ENCODE data around the gene PACS2.
"Not testable (repeated sequence)": the region's sequence is repeated elsewhere in the genome, so short reads cannot be mapped to it uniquely, and the experiment has no call there.

Gene PACS2

DNA sequence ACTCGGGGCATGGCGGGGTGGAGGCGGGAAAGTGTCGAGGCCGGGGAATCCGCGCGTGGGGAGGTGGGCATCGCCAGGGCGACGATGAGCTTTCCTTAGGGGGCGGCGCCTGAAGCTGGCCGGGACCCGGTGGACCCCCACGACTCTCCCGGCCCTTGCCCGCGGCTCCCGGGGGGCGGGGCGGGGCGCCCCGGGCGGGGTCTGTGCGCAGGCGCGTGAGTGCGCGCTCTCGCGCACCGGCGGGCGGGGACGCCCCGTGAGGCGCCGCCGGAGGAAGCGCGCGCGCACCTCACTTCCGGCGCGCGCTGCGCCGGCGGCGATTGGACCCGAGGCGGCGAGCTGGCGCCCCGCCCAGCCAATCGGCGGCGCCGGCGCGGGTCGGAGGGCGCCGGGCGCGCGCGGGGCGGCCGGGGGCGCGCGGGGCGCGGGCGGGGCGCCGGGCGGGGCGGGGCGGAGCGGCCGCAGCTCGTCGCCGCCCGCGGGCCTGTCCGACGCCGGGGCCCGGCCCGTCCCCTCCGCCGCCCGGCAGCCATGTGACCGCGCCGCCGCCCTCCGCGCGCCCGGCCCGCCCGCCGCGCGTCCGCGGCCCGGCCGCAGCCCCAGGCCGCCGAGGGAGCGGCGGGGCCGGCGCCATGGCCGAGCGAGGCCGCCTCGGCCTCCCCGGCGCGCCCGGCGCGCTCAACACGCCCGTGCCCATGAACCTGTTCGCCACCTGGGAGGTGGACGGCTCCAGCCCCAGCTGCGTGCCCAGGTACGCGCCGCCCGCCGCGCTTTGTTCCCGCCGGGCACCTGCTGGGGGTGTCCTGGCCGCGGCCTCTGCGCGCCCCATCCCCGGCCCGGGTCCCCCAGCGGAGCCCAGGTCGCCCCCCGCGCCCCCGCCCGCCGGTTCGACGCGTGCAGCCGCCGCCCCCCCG is at the start of gene PACS2:
Gene PACS2 (plus strand): TSS at position 462 of the 914 bp plus-strand sequence. CDS start 171 bp downstream, at position 633.
- peak; percentile 91 for DNase-seq

- DNase-seq, result no peak
These were observed 46.6 kb upstream of the PACS2 start for GRCh38 chr14:105267820-105268548.

- DNase-seq, result no peak
These were observed 45.7 kb upstream of the PACS2 start for GRCh38 chr14:105268736-105269354.

GRCh38 chr14:105269405-105269804 is 45.1 kb upstream of the PACS2 start:
- DNase-seq, result no peak

- DNase-seq, result no peak
These were observed 43.2 kb upstream of the PACS2 start for GRCh38 chr14:105271224-105271890.

DNA sequence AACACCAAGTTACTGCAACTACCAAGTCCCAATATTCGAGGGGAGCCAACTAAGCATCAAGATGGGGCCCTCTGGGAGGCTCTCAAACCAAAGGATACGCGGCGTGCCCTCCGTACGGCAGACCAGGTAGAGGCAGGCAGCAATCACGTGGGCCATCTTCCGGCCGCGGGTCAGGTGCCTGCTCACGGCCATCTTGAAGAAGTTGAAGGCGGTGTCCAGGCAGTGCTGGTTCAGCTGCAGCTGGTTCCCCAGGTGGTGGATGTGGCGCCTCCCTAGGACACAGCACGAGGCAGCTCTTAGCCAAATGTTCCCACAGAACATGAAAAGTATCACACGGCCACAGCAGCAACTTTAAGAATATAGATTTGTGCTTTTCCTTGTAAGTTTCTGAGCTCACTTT is 41.9 kb upstream of the PACS2 start:
- no peak for DNase-seq

- DNase-seq, result no peak
These were observed 41.5 kb upstream of the PACS2 start for GRCh38 chr14:105273062-105273461.

GRCh38 chr14:105274637-105275036 is 39.9 kb upstream of the PACS2 start:
- no peak for DNase-seq

DNA sequence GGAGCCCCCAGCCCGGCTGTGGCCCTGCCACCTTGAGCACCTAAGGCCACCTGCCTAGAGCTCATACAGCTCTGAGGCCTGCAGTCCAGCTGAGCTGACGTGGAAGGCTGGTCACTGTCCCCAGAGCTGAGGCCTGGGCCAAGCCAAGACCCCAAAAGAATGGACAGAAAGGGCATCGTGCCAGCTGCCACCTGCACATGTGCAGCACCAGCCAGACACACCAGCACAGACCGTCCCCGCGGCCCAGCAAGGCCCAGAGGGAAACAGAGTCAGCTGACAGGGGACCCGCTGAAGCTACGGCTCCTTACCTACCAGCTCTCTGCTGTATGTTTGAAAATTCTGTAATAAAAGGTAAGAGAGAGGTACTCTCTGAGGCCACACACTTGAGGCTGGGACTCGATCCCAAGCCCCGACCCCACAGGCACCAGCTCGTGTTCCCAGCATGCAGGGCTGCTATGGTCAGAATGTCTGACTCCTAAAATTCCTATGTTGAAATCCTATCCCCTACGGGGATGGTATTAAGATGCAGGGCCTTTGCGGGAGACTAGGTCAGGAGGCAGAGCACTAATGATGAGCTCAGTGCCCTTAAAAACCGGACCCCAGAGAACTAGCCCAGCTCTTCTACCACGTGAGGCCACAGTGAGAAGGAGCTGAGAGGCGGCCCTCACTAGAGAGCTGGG is 39.1 kb upstream of the PACS2 start:
- DNase-seq, result no peak

- not testable (repeated sequence) for DNase-seq
These were observed 37.1 kb upstream of the PACS2 start for GRCh38 chr14:105277448-105277847.

DNA sequence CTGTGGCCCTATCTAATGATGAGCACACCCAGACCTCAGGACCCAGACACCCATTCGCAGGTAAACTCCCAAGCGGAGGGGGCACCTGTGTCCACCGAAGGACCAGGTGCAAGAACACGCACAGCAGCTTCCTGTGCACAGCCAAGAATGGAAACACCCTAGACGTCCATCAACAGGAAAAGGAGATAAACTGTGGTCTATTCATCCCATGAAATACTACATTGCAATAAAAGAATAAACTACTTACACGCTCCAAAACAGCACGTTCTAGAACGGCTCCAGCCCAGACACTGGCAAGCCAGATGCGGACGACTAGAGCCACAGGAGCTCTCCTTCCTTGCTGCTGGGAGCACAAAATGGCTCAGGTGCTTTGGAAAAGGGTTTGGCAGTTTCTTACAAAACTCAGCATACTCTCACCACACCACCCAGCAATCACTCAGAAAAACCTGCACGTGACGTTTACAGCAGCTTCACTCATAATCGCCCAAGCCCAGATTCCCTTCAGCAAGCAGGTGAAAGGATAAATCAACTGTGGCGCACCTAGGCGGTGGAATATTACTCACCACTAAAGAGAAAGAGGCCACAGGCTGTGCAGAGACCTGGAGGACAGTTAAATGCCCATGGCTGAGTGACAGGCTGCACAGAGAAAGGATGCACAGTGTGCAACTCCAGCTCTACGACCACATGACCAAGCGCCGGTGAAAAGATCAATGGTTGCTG is 34.7 kb upstream of the PACS2 start:
- DNase-seq, result no peak

DNA sequence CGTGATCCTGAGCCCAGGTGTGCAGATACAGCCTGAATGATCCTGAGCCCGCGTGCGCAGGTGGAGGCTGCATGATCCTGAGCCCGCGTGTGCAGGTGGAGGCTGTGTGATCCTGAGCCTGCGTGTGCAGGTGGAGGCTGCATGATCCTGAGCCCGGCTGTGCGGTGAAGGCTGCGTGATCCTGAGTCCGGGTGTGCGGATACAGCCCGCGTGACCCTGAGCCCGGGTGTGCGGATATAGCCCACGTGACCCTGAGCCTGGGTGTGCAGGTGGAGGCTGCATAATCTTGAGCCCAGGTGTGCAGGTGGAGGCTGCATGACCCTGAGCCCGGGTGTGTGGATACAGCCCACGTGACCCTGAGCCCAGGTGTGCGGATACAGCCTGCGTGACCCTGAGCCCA is 34.0 kb upstream of the PACS2 start:
- DNase-seq, result no peak

- DNase-seq, result no peak
These were observed 33.0 kb upstream of the PACS2 start for GRCh38 chr14:105281371-105282097.

DNA sequence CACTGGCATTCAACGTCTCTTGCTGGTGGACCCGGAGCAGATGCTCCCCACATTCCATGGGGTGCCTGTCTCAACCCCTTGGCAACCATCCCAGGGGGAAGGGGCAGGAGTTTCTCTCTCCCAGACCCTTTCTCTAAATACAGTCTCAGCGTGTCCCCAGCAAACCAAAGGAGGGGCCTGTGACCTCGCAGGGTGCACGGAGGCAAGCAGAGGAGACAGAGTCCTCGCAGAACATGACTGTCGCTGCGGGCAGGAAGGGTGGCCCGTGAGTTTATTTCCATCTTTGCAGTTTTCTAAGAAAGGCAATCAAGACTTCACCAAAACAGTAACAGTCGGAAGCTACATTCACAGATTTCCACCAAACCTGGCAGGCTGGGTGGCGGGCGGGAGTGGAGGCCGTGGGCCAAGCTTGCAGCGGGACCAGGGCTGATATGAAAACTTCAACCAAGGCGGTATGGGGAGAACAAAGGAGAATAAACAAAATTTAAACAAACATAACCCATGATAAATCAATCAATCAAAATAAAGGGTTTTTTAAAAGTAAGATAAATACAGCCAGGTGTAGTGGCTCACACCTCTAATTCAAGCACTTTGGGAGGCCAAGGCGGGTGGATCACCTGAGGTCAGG is 32.3 kb upstream of the PACS2 start:
- no peak for DNase-seq

DNA sequence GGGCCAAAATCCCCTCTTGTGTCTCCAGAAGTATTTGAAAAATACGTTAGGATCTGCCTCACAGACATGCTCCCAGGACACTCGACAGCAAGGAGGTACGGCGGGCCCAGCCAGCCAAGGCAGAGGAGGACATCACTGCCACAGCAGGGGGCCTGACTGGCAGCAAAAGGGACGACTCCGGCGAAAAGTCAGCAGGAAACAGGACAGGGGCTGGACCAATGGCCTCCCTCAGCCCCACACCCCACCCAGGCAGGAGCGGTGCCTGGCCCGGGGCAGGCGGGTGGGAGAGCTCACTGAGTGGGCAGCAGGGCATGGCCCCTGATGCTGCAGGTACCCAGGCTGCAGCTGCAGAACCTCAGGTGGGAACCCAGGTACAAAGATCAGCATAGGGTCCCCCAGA is 31.5 kb upstream of the PACS2 start:
- no peak for DNase-seq

- DNase-seq, result no peak
These were observed 30.6 kb upstream of the PACS2 start for GRCh38 chr14:105283899-105284298.

DNA sequence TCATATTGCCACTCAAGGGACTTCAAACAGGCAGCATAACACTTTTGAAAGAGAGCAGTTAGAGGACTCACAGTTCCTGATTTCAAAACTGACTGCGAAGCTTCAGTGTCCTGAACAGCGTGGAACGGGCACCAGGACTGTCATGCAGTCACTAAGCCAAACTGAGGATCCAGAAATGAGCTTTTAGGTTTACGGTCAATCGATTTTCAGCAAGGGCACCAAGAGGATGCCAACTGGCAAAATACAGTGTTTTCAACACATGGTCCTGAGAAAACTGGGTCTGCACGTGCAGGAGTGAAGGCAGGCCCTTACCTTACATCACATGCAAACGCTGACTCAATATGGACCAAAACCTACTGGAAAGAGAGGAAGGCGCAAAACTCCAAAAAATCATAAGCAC is 29.4 kb upstream of the PACS2 start:
- no peak for DNase-seq

- DNase-seq, result no peak
These were observed 27.8 kb upstream of the PACS2 start for GRCh38 chr14:105286759-105287144.

- DNase-seq, result no peak
These were observed 27.1 kb upstream of the PACS2 start for GRCh38 chr14:105287249-105288102.

GRCh38 chr14:105288936-105289335 is 25.6 kb upstream of the PACS2 start:
- DNase-seq, result not testable (repeated sequence)

All from NCI-H2107 (cell line).